ENCODE measurements around the gene DMXL2.

DMXL2 gene

GRCh38 chr15:51550841-51551240, 71.7 kb downstream of the DMXL2 start:
- no peak for DNase-seq (ENCODE audit: low read depth in 1 of 2, low spot score in 1 of 2)
- H3K27ac ChIP-seq (replicated peaks): no peak overlapping the region
- H3K27me3 ChIP-seq (ENCODE audit: insufficient read depth, poor library complexity, severe bottlenecking): no peaks in the 10 kb centered on the region
- no peak for TF ChIP-seq CTCF (IDR thresholded peaks at IDR 0.05; ENCODE audit: insufficient read depth, low read length)
- no peak for TF ChIP-seq GABPA (IDR thresholded peaks at IDR 0.05; ENCODE audit: low read depth)
- TF ChIP-seq POLR2AphosphoS5 (IDR thresholded peaks at IDR 0.05; ENCODE audit: low read depth): no peak
- TF ChIP-seq SPI1 (IDR thresholded peaks at IDR 0.05; ENCODE audit: borderline replicate concordance, low read depth): no peak
- H3K4me3 ChIP-seq (replicated peaks; ENCODE audit: insufficient read depth, low read length): no peak overlapping the region

GRCh38 chr15:51547656-51548055, 74.9 kb downstream of the DMXL2 start:
- no peaks in the 10 kb centered on the region for H3K27me3 ChIP-seq (ENCODE audit: insufficient read depth, poor library complexity, severe bottlenecking)
- H3K27ac ChIP-seq (replicated peaks): no peak overlapping the region
- no peak overlapping the region for H3K4me3 ChIP-seq (replicated peaks; ENCODE audit: insufficient read depth, low read length)
- DNase-seq (ENCODE audit: low read depth in 1 of 2, low spot score in 1 of 2): no peak
- no peak for TF ChIP-seq POLR2AphosphoS5 (IDR thresholded peaks at IDR 0.05; ENCODE audit: low read depth)
- TF ChIP-seq SPI1 (IDR thresholded peaks at IDR 0.05; ENCODE audit: borderline replicate concordance, low read depth): no peak
- no peak for TF ChIP-seq GABPA (IDR thresholded peaks at IDR 0.05; ENCODE audit: low read depth)
- no peak for TF ChIP-seq CTCF (IDR thresholded peaks at IDR 0.05; ENCODE audit: insufficient read depth, low read length)
- no peak for TF ChIP-seq REST (IDR thresholded peaks at IDR 0.05; ENCODE audit: insufficient replicate concordance, low read depth)

- TF ChIP-seq SPI1 (IDR thresholded peaks at IDR 0.05; ENCODE audit: borderline replicate concordance, low read depth) (no peak), CTCF (IDR thresholded peaks at IDR 0.05; ENCODE audit: insufficient read depth, low read length) (peak; percentile 51), REST (IDR thresholded peaks at IDR 0.05; ENCODE audit: insufficient replicate concordance, low read depth) (no peak)
- H3K27me3 ChIP-seq (ENCODE audit: insufficient read depth, poor library complexity, severe bottlenecking): no peaks in the 10 kb centered on the region
- H3K27ac ChIP-seq (replicated peaks): no peak overlapping the region
- no peak overlapping the region for H3K4me3 ChIP-seq (replicated peaks; ENCODE audit: insufficient read depth, low read length)
- no peak for DNase-seq (ENCODE audit: low read depth in 1 of 2, low spot score in 1 of 2)
These were observed 85.5 kb downstream of the DMXL2 start for GRCh38 chr15:51536965-51537574.
